HG03135 (cell line): ENCODE results near the gene FRMD5.

Source experiments
- ATAC-seq: cut with Tn5 transposase; IDR thresholded peaks from one replicate; pipeline ENCODE4 v1.9.1; 2021; ENCODE audit warnings: mild to moderate bottlenecking, moderate library complexity; ENCODE audit not compliant: unreplicated experiment

FRMD5 gene

DNA sequence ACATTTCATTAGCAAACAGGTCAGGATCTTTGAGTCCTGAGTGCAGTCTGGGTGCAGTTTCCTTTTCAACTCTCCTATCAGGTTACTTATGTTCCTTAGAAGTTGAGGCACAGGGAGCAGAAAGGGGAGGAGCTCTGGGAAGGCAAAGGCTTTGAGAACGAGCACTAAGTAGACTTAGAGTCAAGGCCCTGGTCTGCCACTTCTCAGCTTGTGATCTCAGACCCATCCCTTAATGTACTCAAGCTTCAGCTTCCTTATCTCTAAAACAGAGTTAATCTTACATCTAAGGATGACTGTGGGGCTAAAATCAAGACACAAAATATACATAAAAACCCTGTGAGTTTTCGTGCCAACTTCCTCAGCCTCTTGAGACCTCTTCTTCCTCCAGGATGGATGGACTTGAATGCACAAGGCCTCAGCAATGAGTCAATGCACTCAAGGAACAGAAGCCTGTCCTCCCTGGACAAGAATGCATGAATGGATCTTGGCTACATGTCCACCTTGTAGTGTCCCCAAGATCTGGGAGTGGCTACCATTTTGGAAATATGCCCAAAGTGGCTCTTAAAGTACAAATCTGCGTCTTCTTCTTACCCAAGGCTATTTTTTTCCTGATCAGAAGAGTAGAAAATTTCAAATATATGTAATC is 263.2 kb downstream of the FRMD5 start:
- no peak for ATAC-seq

DNA sequence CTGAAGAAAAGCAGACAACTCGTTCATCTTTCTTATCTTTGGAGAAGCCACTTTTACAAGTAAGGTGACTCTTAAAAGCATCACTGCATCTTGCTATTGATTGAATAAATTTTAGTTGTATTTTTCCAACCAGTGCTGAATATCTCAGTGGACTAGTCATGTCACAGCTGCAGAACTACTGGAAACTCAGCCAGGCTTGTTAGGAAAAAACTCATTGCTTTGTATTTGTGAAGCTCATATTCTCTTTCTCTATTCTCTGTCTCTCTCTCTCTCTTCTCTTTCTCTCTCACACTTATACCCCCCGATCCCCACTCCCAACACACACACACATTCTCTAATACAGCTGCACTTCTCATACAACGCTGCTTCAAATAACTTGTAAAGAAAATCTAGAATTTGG is 264.0 kb downstream of the FRMD5 start:
- ATAC-seq: no peak

DNA sequence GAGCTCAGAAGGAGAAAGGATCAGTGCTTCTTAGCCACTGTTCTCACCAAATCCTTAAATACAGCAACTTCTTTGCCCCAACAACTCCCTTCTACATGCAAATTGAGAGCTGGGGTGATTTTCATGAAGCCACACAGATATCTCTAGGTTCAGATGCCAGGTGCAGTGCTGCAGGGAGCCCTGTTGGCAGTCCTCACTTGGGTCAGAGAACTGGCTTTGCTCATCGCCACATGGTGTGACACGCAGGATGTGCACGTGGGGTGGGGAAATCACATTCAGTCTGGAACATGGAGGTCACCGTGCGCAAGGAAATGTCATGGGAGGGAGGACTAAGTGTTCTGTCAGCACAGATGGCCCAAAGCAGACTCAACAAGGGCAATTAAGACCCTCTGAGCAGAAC is 264.5 kb downstream of the FRMD5 start:
- no peak for ATAC-seq

DNA sequence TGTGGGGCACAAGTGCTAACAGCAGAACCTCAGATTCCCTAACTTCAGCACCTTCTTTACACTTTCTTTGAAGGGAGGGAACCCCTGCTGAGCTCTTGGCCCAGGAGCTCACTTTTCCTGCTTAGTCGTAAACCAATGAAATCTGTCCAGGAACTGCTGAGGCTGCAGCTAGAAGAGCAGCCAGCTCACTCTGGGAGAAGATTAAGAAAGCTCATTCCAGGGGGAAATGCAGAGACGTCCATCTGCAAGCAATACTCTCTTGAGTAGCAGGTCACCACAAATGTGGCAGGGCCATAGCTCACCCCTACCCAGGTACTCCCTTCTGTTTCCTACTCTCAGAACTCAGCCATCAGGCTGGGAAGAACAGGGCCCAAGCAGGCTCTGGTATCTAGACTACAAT is 265.0 kb downstream of the FRMD5 start:
- no peak for ATAC-seq

DNA sequence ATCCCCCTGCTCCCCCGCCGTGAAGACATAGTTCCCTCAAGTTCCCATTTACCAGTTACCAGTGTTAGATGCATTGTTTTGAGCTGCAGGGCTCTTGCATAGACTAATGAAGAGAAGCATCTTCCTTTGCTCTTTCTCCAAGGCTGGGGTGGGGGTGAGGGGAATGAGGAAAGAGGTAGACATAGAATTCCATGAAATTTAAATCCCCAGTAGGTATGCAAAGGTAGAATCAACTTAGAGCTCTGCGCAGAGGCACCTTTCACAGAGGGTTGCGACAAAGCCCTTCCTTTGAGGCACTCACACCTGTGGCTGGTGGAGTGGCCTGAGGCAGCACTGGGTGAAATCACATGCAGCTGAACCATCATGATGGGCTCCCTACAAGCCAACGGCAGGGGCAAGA is 266.9 kb downstream of the FRMD5 start:
- ATAC-seq: no peak

DNA sequence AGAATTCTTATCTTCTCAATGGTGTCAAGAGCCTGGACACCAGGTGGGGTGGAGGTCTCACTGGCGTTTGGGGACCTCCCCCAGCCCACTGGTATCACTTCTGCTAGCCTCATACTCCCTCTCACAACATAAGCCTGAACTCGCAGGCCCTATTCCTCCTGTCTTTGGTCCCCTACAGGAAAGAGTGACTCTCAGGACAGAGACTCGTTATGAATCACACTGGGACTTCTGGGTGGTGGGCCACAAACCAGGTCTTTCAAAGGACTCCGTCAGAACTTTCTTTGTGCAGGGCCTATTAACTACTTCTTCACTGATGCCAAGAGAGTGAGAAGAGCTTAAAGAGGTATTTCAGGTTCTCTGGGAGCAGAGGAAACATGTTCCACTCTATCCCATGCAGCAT is 267.9 kb downstream of the FRMD5 start:
- no peak for ATAC-seq

DNA sequence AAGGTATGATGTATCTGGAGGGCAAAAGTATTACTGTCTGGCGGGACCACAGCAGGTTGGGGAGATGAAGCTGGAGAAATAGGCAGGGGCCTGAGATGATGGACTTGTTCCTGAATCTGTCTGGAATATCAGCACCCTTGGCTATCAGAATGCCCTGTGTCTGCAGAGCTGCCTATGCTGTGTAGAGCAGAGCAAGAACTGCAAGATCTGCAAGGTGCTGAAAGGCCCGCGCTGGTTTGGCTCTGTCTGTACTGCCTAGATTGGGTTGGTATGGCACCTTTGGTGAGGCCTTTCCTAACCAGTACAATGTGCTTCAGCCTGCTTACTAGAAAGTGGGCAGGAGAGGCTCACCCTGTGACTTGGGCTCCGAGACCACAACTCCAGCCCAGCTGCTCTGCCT is 271.5 kb downstream of the FRMD5 start:
- no peak for ATAC-seq

DNA sequence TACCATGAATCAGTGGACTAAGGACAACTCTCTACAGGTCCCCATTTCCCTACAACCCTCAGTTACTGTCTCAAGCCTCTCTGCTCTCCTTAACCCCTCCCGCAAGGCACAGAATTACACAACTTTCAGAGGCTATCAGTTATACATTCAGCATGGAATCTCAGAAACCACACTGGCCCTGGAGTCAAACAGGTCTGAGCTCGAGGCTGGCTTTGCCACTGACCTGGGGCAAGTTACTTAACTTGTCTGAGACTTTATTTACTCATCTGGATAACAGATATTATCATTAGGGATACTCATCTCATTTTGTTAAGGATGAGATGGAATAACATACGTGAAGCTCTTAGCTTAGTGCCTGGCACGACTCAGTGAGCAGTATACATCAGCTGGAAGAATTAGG is 273.1 kb downstream of the FRMD5 start:
- no peak for ATAC-seq

DNA sequence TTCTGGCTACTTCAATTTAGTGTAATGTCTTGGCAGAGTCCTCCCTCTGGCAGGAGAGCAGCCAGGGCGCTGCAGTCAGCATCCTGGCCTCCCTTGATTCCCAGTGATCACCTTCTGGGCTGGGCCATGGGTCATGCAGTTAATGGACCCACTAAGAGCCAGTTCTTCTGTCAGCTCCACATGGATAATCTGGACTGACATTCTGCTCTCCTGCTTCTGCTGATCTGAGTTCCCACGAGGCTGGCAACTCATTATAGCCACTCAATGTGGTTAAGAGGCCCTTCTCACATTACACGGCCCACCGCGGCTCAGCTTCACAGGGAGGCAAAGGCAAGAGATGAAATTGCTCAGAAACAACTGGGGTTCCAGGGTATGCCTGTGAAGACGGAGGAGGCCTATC is 274.3 kb downstream of the FRMD5 start:
- ATAC-seq: no peak

DNA sequence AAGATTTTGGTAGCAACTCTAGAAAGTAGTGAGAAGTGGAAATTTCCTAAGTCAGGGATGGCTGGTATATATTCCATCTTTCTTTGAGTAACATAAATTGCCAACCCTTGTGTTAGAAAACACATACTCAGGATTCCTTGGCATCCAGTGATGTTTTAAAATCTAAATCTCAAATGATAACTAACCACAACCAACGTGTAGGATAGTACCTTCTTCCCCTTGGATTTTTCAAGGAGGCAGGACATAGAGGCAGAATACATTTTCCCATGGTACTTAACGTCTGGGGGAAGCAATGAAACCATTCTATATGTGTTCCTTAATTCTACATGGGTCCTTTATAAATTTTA is 274.8 kb downstream of the FRMD5 start:
- no peak for ATAC-seq

DNA sequence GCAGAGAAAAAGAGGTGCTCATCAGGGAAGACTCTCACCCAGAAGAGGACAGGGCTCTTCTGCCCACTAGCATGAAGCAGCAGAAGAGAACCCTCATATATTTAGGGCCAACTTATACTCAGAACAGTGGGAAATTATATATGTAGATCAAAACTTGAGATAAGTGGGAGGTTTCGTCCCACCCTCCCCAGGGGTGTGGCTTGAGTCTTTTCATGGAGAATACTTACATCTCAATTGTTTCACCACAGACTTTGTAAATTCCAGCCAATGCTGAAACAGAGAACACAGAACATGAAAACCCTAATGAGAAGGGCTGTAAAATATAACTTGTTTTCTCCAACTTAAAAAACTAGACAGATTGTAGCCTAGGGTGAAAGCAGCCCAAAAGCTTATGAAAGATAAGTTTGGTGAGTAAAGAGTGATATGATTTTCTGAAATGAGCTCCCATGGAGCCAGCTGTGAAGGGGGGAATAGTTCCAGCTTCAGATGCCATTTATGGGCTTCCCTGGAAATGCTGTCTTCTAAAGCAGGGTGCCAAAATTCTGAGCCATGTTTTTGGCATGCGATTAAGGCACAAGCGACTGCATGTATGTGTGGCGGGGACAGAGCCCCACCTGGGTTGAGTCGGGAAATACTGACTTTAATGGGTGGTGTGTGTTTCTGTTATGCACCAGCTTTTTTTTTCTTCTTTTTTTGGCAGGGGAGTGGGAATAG is 275.4 kb downstream of the FRMD5 start:
- ATAC-seq: no peak

DNA sequence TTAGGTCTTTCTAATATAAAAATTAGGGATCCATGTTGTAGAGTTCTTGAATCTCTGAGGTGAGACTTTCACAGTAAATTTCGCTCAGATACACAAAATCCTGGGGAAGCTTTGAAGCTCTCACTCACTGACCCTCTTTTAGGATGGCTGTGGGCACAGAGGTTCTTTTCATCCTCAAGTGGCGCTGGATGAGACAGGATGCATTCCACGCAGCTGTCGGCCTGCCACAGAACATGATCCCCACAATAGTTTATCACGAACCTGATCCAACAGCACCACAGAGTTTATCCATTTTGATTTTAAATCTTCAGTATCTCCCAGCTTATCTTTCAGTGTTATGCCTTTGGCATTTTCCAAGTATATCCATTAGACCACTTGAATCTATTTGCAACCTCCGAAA is 276.4 kb downstream of the FRMD5 start:
- ATAC-seq: no peak

DNA sequence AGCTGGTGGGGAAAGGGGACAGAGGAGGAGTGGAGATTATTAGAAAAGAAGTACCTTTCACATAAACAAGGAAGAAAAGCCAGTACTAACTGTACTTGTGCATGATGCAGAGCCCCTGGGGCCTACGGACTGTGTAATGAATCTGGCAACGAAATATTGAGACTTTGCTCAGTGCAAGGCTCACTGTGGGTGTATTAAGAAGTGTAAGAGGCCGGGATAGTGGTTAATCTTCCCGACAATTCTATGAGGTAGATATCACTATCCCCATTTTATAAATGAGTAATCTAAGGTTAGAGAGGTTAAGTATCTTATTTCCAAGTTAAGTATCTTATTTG is 278.8 kb downstream of the FRMD5 start:
- ATAC-seq: no peak

DNA sequence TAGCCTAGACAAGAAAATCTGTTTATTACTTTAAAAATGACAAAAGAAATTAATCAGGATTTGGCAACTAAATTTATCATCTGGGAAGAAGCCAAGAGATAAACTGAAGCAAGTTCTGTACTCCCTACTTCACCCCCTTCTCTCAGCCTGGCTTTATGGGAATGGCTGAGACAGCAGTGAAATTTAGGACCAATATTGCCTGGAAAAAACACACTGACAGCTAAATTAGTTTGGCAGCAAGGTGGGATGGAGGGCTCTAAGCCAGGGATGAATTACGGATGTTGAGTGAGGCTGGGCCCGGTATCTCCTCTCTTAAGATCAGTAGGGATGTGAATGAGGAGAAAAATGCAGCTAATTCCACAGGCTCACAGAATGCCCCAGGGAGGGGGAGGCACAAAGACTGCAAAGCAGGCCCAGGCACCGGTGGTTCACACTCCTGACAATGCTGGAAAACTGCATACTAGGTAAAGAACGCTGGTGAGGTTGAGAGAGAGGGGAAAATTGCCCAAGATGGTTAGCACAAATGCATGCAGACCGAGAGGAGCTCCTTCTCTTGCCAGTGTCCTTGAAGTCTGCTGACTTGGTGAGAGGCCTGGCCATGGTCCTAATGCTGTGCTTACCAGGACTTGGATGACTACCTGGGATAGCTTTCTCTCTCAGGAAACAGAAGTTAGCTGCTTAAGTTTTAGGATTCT is 279.3 kb downstream of the FRMD5 start:
- ATAC-seq: no peak

DNA sequence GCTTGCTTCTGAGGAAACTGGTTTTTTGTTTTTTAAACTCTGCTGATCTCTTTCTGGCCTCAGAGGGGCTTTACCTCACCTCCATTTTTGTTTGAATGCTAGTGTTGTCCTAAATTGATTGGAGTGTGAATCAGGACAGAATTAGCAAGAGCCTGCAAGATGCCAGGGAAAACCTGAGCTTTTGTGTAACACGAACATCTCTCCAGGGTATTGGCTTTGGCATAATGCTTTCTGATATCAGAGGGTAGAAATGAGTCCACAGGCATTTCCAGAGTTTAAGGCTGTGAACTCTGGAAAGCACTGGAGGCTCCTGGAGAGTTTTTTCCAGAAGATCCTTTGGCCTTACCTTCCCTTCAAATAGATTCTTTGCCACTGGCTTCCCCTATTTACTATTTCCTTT is 281.1 kb downstream of the FRMD5 start:
- no peak for ATAC-seq

DNA sequence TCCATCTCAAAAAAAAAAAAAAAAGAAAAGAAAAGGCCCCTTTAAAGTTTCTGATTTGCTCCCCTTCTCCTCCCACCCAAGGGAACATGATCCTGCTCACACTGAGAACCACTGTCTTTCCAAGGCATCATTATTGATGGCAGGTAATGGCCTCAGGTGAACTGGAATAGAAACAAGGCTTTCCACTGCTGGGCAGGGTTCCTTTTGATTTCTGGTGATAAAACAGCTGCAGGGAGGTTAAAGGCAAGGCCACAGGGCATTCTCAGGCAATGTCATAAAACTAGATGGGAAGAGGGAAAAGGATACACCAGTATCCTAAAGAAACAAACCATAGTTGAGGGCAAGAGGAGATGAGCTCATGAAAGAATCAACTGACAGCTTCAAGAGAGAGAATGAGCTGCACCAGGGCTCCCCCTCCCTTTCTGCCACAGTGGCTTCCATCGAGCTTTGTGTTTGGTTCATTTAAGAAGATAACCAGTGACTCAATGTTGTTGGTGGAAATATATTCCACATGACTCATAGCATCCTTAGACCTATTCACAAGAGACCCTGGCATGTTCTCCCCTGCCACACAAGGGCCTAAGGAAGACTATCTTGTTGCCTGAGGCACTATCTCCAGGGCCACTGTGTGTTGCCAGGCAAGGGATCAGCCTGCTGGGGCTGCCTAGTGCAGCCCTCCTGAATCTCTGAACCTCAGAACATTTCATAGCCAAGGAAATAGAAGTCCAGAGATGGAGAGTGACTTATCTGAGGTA is 281.9 kb downstream of the FRMD5 start:
- ATAC-seq: no peak

DNA sequence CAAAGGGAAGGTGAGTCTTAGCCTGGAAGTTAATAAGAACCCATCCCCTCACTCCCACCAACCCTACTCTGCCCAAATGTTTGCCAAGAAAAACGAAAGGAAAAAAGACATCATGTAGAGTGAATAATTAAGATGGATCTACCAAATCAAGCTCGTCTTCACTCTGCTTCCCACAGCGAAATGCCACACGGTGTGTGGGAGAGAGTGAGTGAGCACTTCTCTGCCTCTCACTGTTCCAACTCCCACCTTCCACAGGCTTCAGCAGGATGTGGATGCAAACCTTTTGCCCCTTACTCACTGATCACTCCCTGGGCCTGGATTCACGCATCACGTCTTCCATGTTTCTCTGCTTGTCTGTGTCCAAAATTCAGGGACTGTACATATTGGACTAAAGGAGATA is 282.9 kb downstream of the FRMD5 start:
- ATAC-seq: no peak

DNA sequence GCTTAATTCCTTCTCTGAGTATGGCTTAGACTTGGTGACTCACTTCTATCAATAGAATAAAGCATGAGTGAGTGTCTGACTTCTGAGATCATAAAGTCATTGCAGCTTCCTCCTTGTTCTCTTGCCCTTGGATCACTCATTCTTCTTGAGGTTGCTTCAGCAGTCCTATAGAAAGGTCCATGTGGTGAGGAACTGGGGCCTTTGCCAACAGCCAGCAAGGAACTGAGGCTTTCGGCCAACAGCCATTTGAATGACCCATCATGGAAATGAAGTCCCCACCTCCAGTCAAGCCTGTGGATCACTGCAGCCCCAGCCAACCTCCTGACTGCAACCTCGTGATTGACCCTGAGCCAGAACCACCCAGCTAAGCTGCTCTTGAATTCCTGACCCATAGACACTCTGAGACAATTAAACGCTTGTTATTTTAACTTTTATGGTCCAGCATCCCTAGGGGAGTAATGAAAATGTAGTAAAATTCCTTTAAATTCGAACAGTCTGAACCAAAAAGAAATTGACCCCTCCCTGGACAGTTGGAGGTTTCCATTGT is 283.8 kb downstream of the FRMD5 start:
- ATAC-seq: no peak

DNA sequence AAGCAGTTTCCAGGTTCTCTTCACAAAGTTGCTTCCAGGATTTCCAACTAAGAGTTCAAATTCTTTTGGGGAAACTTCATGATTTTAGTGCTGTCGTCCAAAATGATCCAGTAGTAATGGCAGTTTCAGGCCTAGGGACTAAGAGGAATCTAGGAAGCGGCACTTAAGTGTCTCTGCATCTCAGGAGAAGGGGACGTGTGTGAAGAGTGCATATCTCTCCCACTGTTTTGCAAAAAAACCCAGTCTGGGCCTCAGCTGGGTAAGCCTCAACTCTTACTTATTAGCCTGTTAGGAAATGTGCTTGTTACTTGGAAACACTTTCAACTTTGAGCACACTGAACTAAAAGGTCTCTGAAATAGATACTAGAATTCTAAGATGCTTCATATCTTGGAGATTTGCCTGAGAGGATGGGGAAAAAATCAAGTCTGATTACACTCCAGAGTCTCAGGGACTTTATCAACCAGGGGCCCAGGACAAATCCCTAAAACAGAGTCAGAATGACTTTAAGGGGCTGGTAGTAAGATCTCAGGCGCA is 286.5 kb downstream of the FRMD5 start:
- ATAC-seq: no peak

DNA sequence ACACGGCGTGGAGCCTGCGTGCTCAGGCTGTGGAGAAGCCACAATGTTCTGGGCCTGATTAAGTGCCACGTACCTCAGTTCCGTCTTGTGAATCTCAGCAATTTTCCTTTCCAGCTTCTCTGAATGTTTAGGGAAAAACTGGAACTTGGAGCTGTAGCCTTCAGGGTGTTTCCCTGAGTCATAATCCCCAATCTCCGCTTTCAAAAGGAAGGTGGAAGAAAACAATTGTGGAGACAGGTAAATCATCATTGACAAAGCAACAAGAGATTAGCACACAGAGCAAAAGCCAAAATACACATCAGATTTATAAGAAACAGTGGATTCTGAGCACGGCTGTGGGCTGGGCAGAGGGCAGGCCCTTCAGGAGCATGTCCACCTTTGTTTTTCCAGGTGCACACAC is 289.3 kb downstream of the FRMD5 start:
- no peak for ATAC-seq

DNA sequence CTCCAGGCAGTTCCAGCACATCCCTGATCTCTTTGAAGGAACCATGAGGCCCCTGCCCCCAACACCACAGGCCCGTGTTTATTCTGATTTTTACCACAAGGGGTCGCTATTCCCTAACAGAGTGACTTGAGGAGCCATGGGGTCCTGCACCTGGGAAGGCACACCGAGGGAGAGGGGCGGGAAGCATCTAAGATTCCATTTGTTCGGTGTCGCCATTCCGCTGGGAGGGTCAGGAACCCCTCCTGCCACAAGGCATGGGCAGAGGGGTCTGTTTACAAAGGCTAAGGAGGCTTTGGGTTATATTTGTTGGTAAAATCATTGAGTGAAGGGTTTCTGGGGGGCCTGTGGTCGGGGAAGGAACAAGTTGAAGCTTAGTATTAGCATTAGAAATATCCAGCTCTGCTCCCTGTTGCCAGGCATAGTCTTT is 291.2 kb downstream of the FRMD5 start:
- no peak for ATAC-seq
